ENCODE measurements around the gene PRKD1. TPM values are rescaled to one million over a fixed set of nuclear protein-coding genes. Genes with fewer than 3 reads are reported as not detected.

Gene PRKD1
- total RNA-seq, 2 experiments from 2014 or later = not detected

- no peak overlapping the region for H3K4me3 ChIP-seq (ENCODE audit: low read length)
- intact Hi-C loops (cut with DNase I, micrococcal nuclease) = no loop called here
- no peaks in the 10 kb centered on the region for H3K27me3 ChIP-seq (ENCODE audit: control insufficient read depth in 1 of 2, insufficient read depth in 2 of 2, low read length in 2 of 2)
- POLR2A ChIA-PET = no interaction called here
- Mint-ChIP-seq H3K27me3 (no peaks in the 10 kb centered on the region), H3K4me1 (ENCODE audit: low read depth) (no peaks in the 10 kb centered on the region), H3K4me3 (no peak overlapping the region), H3K9me3 (peaks cover 14% of the 10 kb centered on the region), H3K36me3 (ENCODE audit: low read depth) (no peaks in the 10 kb centered on the region), H3K27ac (no peak overlapping the region)
- H3K4me1 ChIP-seq (ENCODE audit: insufficient read depth, low read length) = no peaks in the 10 kb centered on the region
- no peak for DNase-seq
- no peak for ATAC-seq (ENCODE audit: poor library complexity)
- H3K9me3 ChIP-seq (ENCODE audit: control insufficient read depth in 1 of 2, insufficient read depth in 1 of 2, low read length in 2 of 2) = no peaks in the 10 kb centered on the region
- no peaks in the 10 kb centered on the region for H3K36me3 ChIP-seq (ENCODE audit: insufficient read depth, low read length)
- CTCF ChIA-PET = no interaction called here
- no peak overlapping the region for H3K27ac ChIP-seq (ENCODE audit: low read depth in 1 of 2, low read length in 2 of 2)
- TF ChIP-seq CTCF (IDR thresholded peaks at IDR 0.05) = no peak
These were observed 187.2 kb downstream of the PRKD1 start for GRCh38 chr14:29740491-29740890.

GRCh38 chr14:29738950-29739349 lies 188.7 kb downstream of the PRKD1 start:
- H3K27ac Mint-ChIP-seq = no peak overlapping the region
- Histone ChIP-seq H3K4me1 (ENCODE audit: insufficient read depth, low read length) (no peaks in the 10 kb centered on the region), H3K27me3 (ENCODE audit: control insufficient read depth in 1 of 2, insufficient read depth in 2 of 2, low read length in 2 of 2) (no peaks in the 10 kb centered on the region), H3K4me3 (ENCODE audit: low read length) (no peak overlapping the region), H3K27ac (ENCODE audit: low read depth in 1 of 2, low read length in 2 of 2) (no peak overlapping the region), H3K36me3 (ENCODE audit: insufficient read depth, low read length) (no peaks in the 10 kb centered on the region), H3K9me3 (ENCODE audit: control insufficient read depth in 1 of 2, insufficient read depth in 1 of 2, low read length in 2 of 2) (peaks cover 0 to 3% of the 10 kb centered on the region in 2 experiments)
- no peaks in the 10 kb centered on the region for H3K36me3 Mint-ChIP-seq (ENCODE audit: low read depth)
- no peaks in the 10 kb centered on the region for H3K27me3 Mint-ChIP-seq
- no peak overlapping the region for H3K4me3 Mint-ChIP-seq
- intact Hi-C loops (cut with DNase I, micrococcal nuclease) = no loop called here
- H3K4me1 Mint-ChIP-seq (ENCODE audit: low read depth) = no peaks in the 10 kb centered on the region
- H3K9me3 Mint-ChIP-seq = peaks cover 11% of the 10 kb centered on the region
- no peak for DNase-seq
- POLR2A ChIA-PET = no interaction called here
- TF ChIP-seq CTCF (IDR thresholded peaks at IDR 0.05) = no peak
- CTCF ChIA-PET = no interaction called here
- ATAC-seq (ENCODE audit: poor library complexity) = no peak

- no peaks in the 10 kb centered on the region for H3K27me3 Mint-ChIP-seq
- DNase-seq (no peak), ATAC-seq (ENCODE audit: poor library complexity) (no peak)
- ChIA-PET CTCF (no interaction called here), POLR2A (no interaction called here)
- H3K4me1 Mint-ChIP-seq (ENCODE audit: low read depth) = no peaks in the 10 kb centered on the region
- intact Hi-C loops (cut with DNase I, micrococcal nuclease) = no loop called here
- no peaks in the 10 kb centered on the region for H3K36me3 Mint-ChIP-seq (ENCODE audit: low read depth)
- peaks cover 6% of the 10 kb centered on the region for H3K9me3 Mint-ChIP-seq
- TF ChIP-seq CTCF (IDR thresholded peaks at IDR 0.05) = no peak
- peaks cover 0 to 7% of the 10 kb centered on the region in 2 experiments for H3K9me3 ChIP-seq (ENCODE audit: control insufficient read depth in 1 of 2, insufficient read depth in 1 of 2, low read length in 2 of 2)
- H3K4me1 ChIP-seq (ENCODE audit: insufficient read depth, low read length) = no peaks in the 10 kb centered on the region
- H3K4me3 Mint-ChIP-seq = no peak overlapping the region
- H3K27me3 ChIP-seq (ENCODE audit: control insufficient read depth in 1 of 2, insufficient read depth in 2 of 2, low read length in 2 of 2) = no peaks in the 10 kb centered on the region
- no peaks in the 10 kb centered on the region for H3K36me3 ChIP-seq (ENCODE audit: insufficient read depth, low read length)
- no peak overlapping the region for H3K27ac ChIP-seq (ENCODE audit: low read depth in 1 of 2, low read length in 2 of 2)
- H3K27ac Mint-ChIP-seq = no peak overlapping the region
- no peak overlapping the region for H3K4me3 ChIP-seq (ENCODE audit: low read length)
These were observed 189.6 kb downstream of the PRKD1 start for GRCh38 chr14:29738056-29738455.
